ENCODE data around the gene LUM.
A peak's percentile ranks its signal among the peaks of the same experiment; 100 is the strongest.
"Not testable (repeated sequence)": the region's sequence is repeated elsewhere in the genome, so short reads cannot be mapped to it uniquely, and the experiment has no call there.

LUM gene

DNA sequence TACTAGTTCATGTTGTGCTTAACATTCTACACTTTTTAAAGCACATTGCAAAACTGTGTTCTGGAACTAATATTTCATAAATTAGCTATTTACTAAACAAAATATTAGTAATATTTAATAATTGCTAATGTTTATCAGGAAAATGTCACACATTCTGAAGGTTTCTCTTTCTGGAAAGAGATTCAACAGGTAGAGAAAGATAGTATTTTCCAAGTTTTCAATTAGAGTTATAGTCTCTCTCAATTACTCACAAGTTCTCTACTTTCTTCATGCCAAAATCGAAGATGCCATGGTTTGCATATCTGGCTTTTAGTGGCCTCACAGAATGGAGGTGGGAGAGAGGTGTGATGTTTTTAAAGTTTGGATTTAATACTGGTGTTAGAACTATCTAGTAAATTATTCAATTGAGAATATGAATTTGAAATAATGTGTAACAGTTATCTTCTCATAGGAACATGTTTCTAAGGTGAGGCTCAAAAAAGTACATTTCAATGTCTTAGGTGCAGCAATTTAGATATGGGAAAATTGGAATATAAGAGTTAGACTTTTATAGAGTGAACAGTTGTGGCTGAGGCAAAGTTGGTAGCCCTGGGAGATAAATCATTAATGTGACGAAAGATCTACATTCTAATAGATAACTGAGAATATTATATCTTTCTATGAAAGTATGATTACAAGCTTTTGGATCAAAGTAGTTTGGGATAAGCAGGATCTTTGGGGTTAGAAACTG, 1.5 kb downstream of the LUM start:
- no peak for DNase-seq (ENCODE audit: low read depth)

DNA sequence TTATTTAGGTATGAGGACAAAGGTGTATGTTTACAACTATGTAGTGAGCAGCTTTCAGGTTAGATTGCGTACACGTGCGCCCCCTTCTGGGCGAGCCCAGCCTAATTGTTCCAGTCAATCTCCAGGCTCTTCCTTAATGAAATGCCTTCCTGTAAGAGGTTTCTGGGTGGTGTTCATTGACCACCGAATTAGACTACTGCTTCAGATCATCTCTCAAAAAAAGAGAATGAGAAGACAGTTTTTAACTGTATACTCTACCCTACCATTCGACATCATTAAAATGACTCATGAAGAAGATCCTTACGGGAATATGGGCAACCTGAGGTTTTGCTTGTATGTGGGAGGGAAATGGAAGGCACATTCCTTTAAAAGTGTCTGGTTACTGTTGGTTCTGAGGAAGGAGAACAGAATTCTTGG, 2.1 kb downstream of the LUM start:
- DNase-seq (ENCODE audit: low read depth) = no peak

DNA sequence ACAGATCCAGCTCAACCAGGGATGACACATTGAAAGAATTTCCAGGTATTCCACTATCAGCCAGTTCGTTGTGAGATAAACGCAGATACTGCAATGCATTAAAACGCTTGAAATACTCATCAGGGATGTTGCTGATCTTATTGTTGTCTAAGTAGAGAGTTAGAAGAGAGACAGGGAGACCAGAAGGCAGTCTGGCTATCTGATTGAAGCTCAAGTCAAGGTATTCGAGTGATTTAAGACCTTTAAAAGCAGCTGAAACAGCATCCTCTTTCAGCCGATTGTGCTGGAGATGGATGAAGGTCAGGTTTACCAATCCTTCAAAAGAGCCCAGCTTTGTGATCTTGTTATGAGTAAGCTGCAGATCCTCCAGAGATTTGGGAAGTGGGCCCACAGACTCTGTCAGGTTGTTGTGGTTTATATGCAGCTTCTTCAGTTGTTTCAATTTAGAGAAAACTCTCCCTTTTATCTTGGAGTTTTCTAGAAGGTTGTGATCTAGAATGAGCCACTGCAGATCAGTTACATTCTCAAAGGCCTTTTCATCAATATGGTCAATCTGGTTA, 3.0 kb downstream of the LUM start:
- no peak for DNase-seq (ENCODE audit: low read depth)

DNA sequence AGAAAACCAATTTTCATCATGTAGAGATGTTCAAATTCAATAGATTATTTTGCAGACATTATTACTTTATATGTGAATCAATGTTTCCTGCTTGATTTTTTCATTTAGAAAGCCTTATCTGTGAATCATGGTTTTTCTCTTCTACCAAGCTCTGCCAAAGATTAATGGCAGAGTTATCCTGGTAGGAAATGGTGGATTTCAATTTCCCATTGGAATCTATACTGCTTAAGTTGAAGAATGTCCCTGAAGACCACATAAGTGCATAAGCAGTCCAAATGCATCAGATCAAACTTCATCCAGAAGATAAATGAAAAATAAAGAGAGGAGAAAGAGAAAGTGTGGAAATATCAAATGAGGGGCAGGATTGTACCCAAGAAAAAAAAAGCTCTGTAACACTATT, 5.0 kb downstream of the LUM start:
- no peak for DNase-seq (ENCODE audit: low read depth)

DNA sequence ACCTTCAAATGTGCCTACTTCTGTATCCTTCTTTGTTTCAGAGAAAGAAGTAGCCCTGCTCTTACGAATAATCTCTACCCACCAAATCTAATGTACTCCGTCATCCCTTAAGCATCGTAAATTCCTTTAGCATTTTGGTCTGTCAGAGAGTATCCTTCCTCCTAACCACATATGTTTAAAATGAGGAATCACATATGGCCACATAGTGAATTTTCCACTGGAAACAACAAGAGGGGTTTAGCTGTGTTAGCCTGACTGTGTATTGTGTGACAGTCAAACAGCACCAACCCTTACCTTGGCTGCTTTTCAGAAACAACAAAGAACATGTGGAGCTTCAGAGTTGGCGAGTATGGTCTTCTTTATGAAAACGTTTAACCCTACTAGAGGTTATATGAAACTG, 5.5 kb downstream of the LUM start:
- DNase-seq (ENCODE audit: low read depth) = no peak

DNA sequence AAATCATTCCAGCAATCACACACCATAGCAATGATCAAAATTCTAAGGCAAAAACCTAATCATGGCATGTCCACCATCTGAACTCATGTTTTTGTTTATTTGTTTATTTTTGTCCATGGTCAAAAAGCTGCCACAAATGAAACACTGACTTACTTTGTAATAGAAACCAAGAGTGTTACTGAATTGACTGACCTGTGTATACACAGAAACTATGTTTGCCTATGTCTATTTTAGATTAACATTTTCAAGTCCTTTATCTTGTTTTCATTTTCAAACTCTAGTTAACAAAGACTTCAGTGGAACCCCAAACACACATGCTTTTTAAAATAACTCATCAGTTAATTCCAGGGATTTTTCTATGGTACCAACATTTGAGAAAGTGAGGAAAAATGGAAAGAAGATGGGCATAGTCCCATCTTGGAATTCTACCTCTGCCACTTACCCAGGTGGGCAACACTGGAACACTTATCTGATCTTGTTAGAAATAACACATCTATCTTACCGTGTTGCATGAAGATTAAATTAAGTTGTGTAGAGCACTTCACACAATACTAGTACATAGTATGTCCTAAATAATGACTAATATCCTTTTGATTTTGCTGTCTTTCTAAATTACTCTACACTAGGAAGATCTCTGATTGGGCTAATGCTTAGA, 6.4 kb downstream of the LUM start:
- DNase-seq (ENCODE audit: low read depth) = no peak

DNA sequence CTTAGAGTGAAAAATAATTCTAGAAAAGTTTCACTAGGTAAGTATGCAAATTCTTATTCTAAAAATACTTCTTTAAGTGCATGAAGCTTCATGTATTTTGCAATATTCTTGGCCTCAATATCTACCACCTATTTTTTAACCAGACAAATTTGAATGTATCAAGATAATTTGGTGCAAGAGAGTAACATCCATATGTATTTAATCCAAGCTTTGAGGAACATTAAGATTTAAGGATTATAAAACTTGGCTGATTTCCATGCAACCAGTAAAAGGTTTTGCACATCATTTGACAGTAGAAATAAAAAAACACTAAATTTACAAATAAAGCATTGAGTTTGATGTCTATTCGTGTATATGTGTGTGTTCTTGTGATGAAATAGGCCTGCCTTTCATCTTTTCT, 7.7 kb downstream of the LUM start:
- no peak for DNase-seq (ENCODE audit: low read depth)

DNA sequence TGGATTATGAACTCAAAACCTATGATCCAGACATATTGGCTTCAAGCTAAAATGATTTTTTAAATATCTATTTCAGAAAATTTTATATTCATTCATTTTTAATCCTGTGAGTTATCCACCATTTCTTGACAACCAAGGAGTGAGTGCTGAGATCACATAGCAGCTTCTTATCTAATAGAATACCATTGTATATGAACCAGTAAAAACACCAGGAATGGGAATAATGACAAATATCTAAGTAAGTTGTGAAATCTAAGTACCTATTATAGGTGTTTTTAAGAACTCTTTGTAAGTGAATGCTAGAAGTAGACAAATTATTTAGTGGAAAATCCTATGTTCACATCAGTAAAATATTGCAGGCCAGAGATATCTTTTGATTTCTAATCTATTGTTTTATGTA, 8.2 kb downstream of the LUM start:
- no peak for DNase-seq (ENCODE audit: low read depth)

DNA sequence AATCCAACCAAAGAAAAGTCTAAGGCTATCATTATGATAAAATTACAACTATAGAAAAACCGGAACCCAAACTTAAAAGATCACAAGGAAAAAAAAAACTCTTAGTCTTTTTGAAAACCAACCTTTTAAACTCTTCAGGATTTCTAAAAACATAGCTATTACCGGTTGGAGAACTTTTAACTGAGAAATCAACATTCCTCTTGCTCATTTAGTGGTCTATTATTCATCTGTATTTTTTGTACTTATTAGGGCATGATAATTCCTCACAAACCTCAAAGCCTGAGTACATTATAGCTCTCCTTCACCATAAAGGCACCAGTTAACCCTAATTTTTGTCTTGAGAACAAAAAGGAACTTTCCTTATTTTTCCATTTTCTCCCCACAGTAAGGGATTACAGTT, 10.4 kb downstream of the LUM start:
- no peak for DNase-seq (ENCODE audit: low read depth)

DNA sequence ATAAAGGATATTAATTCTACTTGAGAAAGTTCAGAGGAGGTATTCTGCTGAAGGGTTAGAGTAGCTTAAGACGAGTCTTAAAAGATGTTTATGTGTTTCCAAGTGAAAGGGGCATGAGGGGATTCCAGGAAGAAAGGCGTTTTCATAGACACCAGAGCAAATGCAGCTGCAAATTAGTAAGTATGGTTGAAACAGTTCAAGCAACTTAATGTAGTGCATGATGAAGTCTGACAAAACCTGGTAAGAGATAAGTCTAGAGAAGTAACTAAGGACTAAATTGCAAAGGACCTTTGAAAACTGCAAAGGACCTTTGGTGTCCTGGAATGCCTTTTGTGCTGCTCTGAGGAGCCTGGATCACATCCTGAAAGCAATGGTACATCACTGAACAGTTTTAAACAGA, 11.5 kb downstream of the LUM start:
- no peak for DNase-seq (ENCODE audit: low read depth)

DNA sequence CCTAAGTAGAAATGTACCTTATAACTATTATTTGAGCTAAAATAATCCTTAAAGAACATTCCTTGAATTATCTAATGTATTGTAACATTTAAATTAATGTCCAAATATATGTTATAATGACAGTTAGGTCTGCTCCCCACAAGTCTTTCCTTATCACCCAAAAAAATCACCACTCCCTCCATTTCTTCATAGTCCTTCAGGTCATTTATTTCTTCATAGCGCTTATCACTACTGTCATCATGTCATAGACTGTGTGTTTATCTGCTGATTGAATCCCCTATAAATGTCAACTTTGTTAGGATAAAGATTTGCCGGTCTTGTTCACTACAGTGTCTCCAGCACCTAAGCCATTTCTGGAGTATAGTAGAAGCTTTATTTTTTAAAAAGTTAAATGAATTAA, 12.0 kb downstream of the LUM start:
- no peak for DNase-seq (ENCODE audit: low read depth)

DNA sequence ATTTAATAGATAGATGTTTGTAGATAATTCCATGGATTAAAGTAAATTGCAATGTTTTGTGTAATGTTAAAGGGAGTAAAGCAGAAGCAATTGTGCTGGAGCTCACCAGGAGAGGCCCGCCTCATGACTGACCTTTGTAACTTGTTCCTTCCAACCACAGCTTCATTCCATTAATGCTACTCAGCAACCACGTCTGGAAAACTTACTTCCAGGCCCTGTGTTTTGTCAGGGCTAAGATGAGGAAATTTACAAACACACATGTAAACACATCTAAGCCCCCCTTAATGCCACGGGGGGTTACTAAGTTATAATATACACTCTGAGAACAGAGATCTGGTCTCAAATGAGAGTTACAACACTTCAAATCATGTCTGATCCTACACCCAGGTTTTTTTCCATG, 12.4 kb downstream of the LUM start:
- peak; percentile 79 for DNase-seq (ENCODE audit: low read depth)

DNA sequence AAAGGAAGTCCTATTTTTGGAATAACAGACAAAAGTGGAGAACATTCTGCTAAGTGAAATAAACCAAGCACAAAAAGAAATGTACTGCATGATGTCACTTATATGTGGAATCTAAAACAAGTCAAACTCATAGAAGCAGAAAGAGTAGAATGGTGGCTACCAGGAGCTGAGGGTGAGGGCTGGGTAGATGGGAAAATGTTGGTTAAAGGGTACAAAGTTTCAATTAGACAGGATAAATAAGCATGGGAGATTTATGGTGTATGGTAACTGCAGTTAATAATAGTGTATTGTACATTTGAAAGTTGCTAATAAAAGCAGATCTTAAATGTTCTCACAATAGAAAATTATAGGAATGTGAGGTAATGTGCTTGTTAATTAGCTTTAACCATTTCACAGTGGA, 12.8 kb downstream of the LUM start:
- no peak for DNase-seq (ENCODE audit: low read depth)

DNA sequence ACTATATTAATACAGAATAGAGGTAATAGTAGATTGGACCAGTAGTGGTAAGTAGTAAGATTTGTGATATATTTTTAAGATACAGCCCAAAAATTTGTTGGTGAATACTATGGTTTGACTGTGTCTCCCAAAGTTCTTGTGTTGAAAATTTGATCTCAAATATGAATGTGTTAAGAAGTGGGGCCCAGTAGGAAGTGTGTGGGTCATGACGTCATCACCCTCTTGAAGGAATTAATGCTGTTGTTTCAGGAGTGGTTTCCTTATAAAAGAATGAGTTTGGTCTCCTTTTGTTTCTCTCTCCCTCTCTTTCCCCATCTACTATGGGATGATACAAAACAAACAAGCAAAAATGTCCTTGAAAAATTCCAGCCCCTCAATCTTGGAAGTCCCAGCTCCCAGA, 16.3 kb downstream of the LUM start:
- no peak for DNase-seq (ENCODE audit: low read depth)

DNA sequence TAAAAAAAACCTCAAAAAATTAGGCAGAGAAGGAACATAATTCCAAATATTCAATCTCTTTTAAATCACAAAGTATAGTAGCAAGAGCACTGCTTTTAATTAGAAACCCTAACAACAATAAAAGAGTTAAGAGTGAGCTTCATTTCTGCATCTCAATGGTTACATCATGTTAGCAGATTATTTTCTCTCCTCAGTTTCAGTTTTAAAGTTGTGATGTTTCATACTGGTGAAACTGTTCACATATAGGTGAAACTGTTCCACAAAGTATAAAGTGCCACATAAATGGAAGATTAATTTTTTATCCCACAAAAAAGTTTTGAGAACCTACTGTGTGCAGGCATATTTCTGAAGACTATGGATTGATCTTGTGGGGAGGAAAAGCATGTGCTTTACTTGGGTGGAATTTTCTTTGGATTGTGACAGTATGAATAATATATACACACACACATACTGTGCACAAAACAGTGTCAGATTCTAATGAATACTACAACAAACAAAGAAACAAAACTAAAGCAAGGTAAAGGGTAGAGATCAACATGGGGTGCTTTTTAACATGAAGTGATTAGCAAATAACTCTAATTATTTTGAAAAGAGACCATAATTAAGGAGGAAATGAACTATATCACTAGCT, 17.1 kb downstream of the LUM start:
- no peak for DNase-seq (ENCODE audit: low read depth)

DNA sequence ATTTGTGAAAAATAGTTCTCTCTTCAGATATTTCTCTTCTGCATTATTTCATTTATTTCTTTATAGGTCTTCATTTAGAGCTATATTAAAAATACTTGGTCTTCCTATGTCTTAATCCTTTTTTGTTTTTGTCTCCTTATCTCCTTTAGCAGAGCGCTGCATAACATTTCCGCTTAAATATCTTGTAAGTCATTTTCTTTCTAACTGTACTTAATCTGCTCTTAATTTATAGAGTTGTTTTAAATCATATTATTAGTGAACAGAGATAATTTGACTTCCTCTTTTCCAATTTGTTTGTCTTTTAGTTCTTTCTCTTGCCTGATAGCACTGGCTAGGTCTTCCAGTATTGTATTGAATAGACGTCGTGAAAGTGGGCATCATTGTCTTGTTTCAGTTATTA, 18.0 kb downstream of the LUM start:
- no peak for DNase-seq (ENCODE audit: low read depth)

DNA sequence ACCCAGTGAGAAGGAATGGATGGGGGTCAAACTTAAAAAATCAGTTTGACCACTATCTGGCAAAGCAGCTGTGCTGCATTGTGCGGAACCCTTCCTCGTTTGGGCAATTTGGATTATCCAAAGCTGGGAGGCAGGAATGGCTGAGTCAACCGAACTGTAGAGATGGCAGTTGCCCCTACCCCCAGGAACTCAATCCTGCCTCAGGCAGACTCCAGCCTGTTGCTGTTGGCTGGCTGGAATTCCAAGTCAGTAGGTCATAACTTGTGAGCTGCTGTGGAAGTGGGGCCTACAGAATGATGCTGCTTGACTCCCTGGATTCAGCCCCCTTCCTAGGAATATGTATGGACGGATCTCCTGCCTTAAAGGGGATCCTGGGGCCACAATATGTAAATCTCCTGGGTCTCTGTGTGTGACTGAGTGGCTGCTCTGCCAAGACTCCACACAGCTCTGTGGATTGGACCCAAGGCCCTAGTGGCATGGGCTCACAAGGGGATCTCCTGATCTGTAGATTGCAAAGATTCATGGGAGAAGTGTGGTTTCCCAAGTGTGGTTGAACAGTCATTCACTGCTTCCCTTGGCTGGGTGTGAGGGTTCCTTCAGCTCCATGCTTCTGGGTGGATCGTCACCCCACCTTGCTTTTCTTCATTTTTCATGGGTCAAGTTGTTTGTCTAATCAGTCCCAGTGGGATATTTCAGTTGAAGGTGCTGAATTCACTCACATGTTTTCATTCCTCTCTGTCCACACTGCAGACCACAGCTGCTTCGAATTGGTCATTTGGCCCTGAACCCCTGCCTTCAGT, 19.2 kb downstream of the LUM start:
- DNase-seq (ENCODE audit: low read depth) = no peak

DNA sequence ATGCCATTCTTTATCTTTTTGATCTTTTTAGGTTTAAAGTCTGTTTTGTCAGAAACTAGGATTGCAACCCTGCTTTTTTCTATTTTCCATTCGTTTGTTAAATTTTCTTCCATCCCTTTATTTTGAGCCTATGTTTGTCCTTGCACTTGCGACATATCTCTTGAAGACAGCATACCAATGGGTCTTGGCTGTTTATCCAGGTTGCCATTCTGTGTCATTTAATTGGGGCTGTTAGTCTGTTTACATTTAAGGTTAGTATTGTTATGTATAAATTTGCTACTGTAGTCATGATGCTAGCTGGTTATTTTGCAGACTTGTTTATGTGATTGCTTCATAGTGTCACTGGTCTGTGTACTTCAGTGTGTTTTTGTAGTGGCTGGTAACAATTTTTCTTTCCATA, 21.3 kb downstream of the LUM start:
- not testable (repeated sequence) for DNase-seq (ENCODE audit: low read depth)

DNA sequence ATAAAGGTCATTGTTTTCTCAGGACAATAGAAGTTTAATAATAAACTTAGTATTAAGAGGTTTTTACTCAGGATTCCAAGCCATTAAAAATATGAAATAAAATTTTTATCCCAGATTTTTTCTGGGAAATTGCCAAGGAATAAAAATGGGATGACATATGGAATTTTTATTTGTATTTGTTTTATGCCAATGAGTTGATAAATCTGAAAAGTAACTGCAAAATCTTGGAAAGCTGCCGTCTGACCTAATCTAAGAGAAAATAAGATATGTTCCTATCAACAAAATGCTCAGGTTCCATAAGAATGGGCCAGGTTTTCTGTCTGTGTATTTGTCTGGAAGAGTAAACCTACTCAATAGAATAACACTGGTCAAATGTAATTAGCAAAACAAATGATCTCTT, 31.3 kb downstream of the LUM start:
- no peak for DNase-seq (ENCODE audit: low read depth)

DNA sequence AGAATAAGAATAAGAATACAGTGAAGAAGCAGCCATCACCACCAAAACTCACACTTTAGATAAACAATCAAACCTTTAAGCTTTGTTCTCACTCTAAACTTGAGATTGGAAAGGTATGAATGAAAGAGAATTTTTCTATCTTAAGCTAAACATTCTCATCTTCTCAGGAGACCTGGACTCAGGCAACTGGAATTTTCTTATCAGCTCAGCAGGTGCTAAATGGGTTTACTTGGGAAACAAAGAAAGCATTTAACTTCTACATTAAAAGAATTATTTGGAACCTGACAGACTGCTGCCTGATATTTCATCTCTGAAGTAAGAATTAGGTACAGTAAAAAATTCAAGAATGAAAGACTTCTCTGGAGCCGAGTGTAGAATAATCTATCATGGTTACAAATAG, 32.8 kb downstream of the LUM start:
- DNase-seq (ENCODE audit: low read depth) = no peak

DNA sequence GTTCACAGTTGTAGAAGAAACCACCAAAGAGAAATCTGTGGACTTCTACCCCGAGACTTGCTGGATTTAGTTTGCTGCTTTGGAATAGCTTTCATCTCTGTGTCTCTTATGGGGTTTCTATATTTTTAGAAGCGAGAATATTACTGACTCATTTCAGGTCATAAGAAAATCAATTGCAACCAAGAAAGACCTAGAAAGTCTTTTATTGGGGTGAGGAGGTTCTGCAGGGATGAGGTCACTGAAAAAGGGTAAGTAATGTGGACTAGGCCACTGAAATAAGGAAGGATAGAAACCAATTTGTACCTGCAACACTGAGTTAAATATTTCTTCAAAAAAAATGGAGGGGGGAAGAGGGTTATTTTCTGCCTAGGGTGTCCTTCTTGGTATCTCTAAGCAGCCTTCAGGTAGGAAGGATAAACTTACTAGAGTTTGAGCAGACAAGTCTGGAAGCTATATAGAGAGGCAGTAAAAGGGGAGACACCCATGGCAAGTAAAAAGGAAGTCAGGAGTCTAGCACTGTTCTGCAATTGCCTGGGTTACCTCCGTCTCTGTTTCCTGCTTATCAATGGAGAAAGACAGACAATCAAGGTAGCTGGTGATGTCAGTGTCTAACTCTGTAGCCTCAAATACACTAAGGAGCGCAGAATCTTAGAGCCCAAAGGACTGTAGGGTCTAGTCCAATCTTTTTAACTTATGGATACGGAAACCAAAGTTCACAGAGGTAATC, 33.9 kb downstream of the LUM start:
- DNase-seq (ENCODE audit: low read depth) = no peak

DNA sequence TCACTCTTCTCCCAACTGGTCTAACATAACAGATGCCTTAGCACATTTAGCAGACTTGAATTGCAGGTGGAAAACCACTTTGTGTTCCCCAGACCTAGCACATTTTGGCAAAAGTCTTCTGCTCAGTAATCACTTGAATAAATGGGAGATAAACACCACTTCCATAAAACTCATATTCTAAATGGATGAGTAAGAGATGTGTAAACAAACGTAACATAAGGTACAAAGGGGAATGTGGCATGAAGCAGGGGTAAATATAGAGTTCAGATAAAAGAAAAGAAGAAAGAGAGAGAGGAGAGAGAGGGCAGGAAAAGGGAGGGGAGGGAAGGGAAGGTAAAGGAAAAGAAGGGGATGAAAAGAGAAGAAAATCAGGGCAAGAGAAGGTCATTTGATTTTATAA, 36.4 kb downstream of the LUM start:
- no peak for DNase-seq (ENCODE audit: low read depth)
